GM12878 (cell line): ENCODE data around the gene GLB1L. TPM values are rescaled to one million over a fixed set of nuclear protein-coding genes. Genes with fewer than 3 reads are reported as not detected.

ENCODE experiments used
- ASH2L ChIP-seq: fragments of 300-600, 200-600 bp; sonication (generic); IDR thresholded peaks from 2 replicates; pipeline ENCODE4 v1.6.1; 2017; ENCODE audit warnings: low read depth, mild to moderate bottlenecking, borderline replicate concordance
- BCLAF1 ChIP-seq: fragments of 450-650 bp; IDR thresholded peaks from 2 replicates; pipeline ENCODE4 v1.6.1; 2017; ENCODE audit warnings: antibody characterized with exemption, mild to moderate bottlenecking, moderate library complexity
- BRCA1 ChIP-seq: IDR thresholded peaks from 2 replicates; pipeline ENCODE4 v1.6.1; 2011; ENCODE audit warnings: low read depth, low read length, improper control_type of control experiment
- CREB1 ChIP-seq: IDR thresholded peaks from 2 replicates; pipeline ENCODE4 v1.6.1; 2012; ENCODE audit warnings: low read depth, mild to moderate bottlenecking, inconsistent platforms
- DPF2 ChIP-seq: fragments of 450-650 bp; IDR thresholded peaks from 2 replicates; pipeline ENCODE4 v1.6.1; 2017; ENCODE audit warnings: mild to moderate bottlenecking
- EP300 ChIP-seq, 2 experiments: fragments of 150-350 bp in 1 of 2; IDR thresholded peaks; 2 replicates each; pipeline ENCODE4 v1.6.1; 2011 to 2012; ENCODE audit warnings: low read depth in 2 of 2, low read length in 2 of 2, borderline replicate concordance in 1 of 2, improper control_type of control experiment in 1 of 2, inconsistent platforms in 1 of 2; ENCODE audit not compliant: control insufficient read depth in 1 of 2
- FOS ChIP-seq: IDR thresholded peaks from 3 replicates; pipeline ENCODE4 v1.6.1; 2011; ENCODE audit warnings: borderline replicate concordance; ENCODE audit not compliant: insufficient read length; ENCODE audit errors: extremely low read depth
- GABPA ChIP-seq: IDR thresholded peaks from 2 replicates; pipeline ENCODE4 v1.6.1; 2014; ENCODE audit warnings: antibody characterized with exemption, low read depth, mild to moderate bottlenecking, inconsistent platforms
- GATAD2B ChIP-seq: fragments of 450-650 bp; conservative IDR thresholded peaks from 2 replicates; pipeline ENCODE4 v1.6.1; 2017; ENCODE audit warnings: low read depth, mild to moderate bottlenecking, moderate library complexity
- HDGF ChIP-seq: fragments of 450-650 bp; IDR thresholded peaks from 2 replicates; pipeline ENCODE4 v1.6.1; 2016; ENCODE audit warnings: antibody characterized with exemption
- IKZF1 ChIP-seq: fragments of 450-650 bp; conservative IDR thresholded peaks from 2 replicates; pipeline ENCODE4 v1.6.1; 2017; ENCODE audit warnings: antibody characterized with exemption, mild to moderate bottlenecking
- JUNB ChIP-seq: IDR thresholded peaks from 2 replicates; pipeline ENCODE4 v1.6.1; 2016; ENCODE audit warnings: antibody characterized with exemption, mild to moderate bottlenecking
- MXI1 ChIP-seq: fragments of 150-350 bp; IDR thresholded peaks from 2 replicates; pipeline ENCODE4 v1.6.1; 2011; ENCODE audit warnings: low read depth, mild to moderate bottlenecking, inconsistent platforms, low read length, improper control_type of control experiment
- NR2C2 ChIP-seq: IDR thresholded peaks from 2 replicates; pipeline ENCODE4 v1.6.1; 2011; ENCODE audit warnings: borderline replicate concordance, low read depth; ENCODE audit not compliant: control insufficient read depth, insufficient read length
- NR2F1 ChIP-seq: fragments of 450-650 bp; conservative IDR thresholded peaks from 2 replicates; pipeline ENCODE4 v1.6.1; 2017; ENCODE audit warnings: mild to moderate bottlenecking
- RCOR1 ChIP-seq: conservative IDR thresholded peaks from 2 replicates; pipeline ENCODE4 v1.6.1; 2012; ENCODE audit warnings: low read depth, low read length, improper control_type of control experiment
- SRF ChIP-seq, 2 experiments: IDR thresholded peaks; 2 replicates each; pipeline ENCODE4 v1.6.1; 2011; ENCODE audit warnings: low read depth in 2 of 2, low read length in 2 of 2, mild to moderate bottlenecking in 1 of 2, moderate library complexity in 1 of 2
- STAT3 ChIP-seq: IDR thresholded peaks from 2 replicates; pipeline ENCODE4 v1.6.1; 2011; ENCODE audit warnings: low read depth, low read length, improper control_type of control experiment
- YY1 ChIP-seq: IDR thresholded peaks from 2 replicates; pipeline ENCODE4 v1.6.1; 2011; ENCODE audit warnings: low read depth, mild to moderate bottlenecking, low read length
- ZNF274 ChIP-seq: IDR thresholded peaks from one replicate; pipeline ENCODE4 v1.8.0; 2011; ENCODE audit not compliant: insufficient read length, insufficient read depth
- ZNF622 ChIP-seq: fragments of 450-650 bp; IDR thresholded peaks from 2 replicates; pipeline ENCODE4 v1.6.1; 2017; ENCODE audit warnings: mild to moderate bottlenecking, inconsistent platforms
- polyA plus RNA-seq, 11 experiments: library from polyadenylated mRNA; depleted of rRNA in 4 of 11; unstranded in 6 of 11; stranded (reverse) in 5 of 11; fragments of >200 nt; fragmentation: Nextera tagmentation in 4 of 11; fragmentation: Illumina TruSeq in 1 of 11; extraction: Ambion mirVana in 4 of 11; extraction: Trizol in 1 of 11; gene quantifications; 1 replicate in 1 of 11; 2 replicates in 10 of 11; pipeline versions ENCODE4 v1.2.1 to v1.2.3, GENCODE V29; 2011 to 2016; ENCODE audit warnings: inconsistent platforms in 2 of 11, missing spikeins in 2 of 11, low read depth in 1 of 11
- total RNA-seq, 4 experiments: library from RNA; depleted of rRNA in 3 of 4; stranded (reverse); fragments of >200 nt in 3 of 4; fragmentation: Illumina TruSeq in 1 of 4; extraction: Trizol in 1 of 4; gene quantifications; 2 replicates each; pipeline versions ENCODE4 v1.2.1 to v1.2.3, GENCODE V29; 2013 to 2021
- TF ChIP-seq, protein P1 (sequence below): IDR thresholded peaks from 2 replicates; pipeline ENCODE4 v1.6.1; 2011; ENCODE audit warnings: low read depth, mild to moderate bottlenecking, low read length, moderate library complexity, borderline replicate concordance; ENCODE audit errors: extremely low read depth
- TF ChIP-seq, protein P2 (sequence below): fragments of 450-650 bp; IDR thresholded peaks from 2 replicates; pipeline ENCODE4 v1.6.1; 2017; ENCODE audit warnings: mild to moderate bottlenecking
- TF ChIP-seq, protein P3 (sequence below): IDR thresholded peaks from 2 replicates; pipeline ENCODE4 v1.6.1; 2012; ENCODE audit warnings: mild to moderate bottlenecking, low read depth, low read length

The GLB1L gene
- total and polyA plus RNA-seq, 10 of the 15 experiments (the other 5 are each of a cell fraction or from before 2014, with no cell fraction given): 0.29 to 4.6 (median 2.7) TPM

- TF ChIP-seq FOS: no peak
- no peak; the same call in 1 of the 2 replicates for TF ChIP-seq IKZF1
- TF ChIP-seq GABPA: no peak
- TF ChIP-seq, protein P1, sequence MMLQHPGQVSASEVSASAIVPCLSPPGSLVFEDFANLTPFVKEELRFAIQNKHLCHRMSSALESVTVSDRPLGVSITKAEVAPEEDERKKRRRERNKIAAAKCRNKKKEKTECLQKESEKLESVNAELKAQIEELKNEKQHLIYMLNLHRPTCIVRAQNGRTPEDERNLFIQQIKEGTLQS: no peak
- no peak for TF ChIP-seq MXI1
- TF ChIP-seq, protein P2, sequence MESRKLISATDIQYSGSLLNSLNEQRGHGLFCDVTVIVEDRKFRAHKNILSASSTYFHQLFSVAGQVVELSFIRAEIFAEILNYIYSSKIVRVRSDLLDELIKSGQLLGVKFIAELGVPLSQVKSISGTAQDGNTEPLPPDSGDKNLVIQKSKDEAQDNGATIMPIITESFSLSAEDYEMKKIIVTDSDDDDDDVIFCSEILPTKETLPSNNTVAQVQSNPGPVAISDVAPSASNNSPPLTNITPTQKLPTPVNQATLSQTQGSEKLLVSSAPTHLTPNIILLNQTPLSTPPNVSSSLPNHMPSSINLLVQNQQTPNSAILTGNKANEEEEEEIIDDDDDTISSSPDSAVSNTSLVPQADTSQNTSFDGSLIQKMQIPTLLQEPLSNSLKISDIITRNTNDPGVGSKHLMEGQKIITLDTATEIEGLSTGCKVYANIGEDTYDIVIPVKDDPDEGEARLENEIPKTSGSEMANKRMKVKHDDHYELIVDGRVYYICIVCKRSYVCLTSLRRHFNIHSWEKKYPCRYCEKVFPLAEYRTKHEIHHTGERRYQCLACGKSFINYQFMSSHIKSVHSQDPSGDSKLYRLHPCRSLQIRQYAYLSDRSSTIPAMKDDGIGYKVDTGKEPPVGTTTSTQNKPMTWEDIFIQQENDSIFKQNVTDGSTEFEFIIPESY: no peak
- TF ChIP-seq DPF2: no peak; the same call in 1 of the 2 replicates
- TF ChIP-seq, protein P3, sequence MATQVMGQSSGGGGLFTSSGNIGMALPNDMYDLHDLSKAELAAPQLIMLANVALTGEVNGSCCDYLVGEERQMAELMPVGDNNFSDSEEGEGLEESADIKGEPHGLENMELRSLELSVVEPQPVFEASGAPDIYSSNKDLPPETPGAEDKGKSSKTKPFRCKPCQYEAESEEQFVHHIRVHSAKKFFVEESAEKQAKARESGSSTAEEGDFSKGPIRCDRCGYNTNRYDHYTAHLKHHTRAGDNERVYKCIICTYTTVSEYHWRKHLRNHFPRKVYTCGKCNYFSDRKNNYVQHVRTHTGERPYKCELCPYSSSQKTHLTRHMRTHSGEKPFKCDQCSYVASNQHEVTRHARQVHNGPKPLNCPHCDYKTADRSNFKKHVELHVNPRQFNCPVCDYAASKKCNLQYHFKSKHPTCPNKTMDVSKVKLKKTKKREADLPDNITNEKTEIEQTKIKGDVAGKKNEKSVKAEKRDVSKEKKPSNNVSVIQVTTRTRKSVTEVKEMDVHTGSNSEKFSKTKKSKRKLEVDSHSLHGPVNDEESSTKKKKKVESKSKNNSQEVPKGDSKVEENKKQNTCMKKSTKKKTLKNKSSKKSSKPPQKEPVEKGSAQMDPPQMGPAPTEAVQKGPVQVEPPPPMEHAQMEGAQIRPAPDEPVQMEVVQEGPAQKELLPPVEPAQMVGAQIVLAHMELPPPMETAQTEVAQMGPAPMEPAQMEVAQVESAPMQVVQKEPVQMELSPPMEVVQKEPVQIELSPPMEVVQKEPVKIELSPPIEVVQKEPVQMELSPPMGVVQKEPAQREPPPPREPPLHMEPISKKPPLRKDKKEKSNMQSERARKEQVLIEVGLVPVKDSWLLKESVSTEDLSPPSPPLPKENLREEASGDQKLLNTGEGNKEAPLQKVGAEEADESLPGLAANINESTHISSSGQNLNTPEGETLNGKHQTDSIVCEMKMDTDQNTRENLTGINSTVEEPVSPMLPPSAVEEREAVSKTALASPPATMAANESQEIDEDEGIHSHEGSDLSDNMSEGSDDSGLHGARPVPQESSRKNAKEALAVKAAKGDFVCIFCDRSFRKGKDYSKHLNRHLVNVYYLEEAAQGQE: no peak
- TF ChIP-seq RCOR1: no peak
- TF ChIP-seq SRF (IDR thresholded peaks at IDR 0.05; ENCODE audit: low read depth in 2 of 2, low read length in 2 of 2): no peak
- TF ChIP-seq HDGF: peak; percentile 95
- no peak for TF ChIP-seq STAT3
- no peak for TF ChIP-seq BRCA1
- no peak for TF ChIP-seq GATAD2B
- no peak for TF ChIP-seq ASH2L
- no peak for TF ChIP-seq NR2F1
- no peak for TF ChIP-seq YY1
- no peak for TF ChIP-seq CREB1
- TF ChIP-seq ZNF274: no peak
- TF ChIP-seq ZNF622: no peak
- TF ChIP-seq BCLAF1: no peak
- TF ChIP-seq EP300 (IDR thresholded peaks at IDR 0.05; ENCODE audit: borderline replicate concordance in 1 of 2, control insufficient read depth in 1 of 2, low read depth in 2 of 2, low read length in 2 of 2): peak; percentile 42 to 59; a peak in 2 of 4 replicates
- no peak for TF ChIP-seq NR2C2
- no peak for TF ChIP-seq JUNB
These were observed 33.5 kb upstream of the GLB1L start (continued) for GRCh38 chr2:219278655-219279150.
